HG02678 (cell line): ENCODE results near the gene PIK3C3.
"Not testable (repeated sequence)": the region's sequence is repeated elsewhere in the genome, so short reads cannot be mapped to it uniquely, and the experiment has no call there.

Source experiments
- ATAC-seq: cut with Tn5 transposase; IDR thresholded peaks from one replicate; pipeline ENCODE4 v1.9.1; 2021; ENCODE audit warnings: mild to moderate bottlenecking, moderate library complexity; ENCODE audit not compliant: unreplicated experiment

PIK3C3 gene

GRCh38 chr18:42018831-42019230, 63.8 kb downstream of the PIK3C3 start:
- ATAC-seq, result no peak

GRCh38 chr18:42024131-42024530, 69.1 kb downstream of the PIK3C3 start:
- peak; percentile 19 for ATAC-seq

- peak; percentile 12 for ATAC-seq
Measured at GRCh38 chr18:42025491-42025890, 70.5 kb downstream of the PIK3C3 start.

GRCh38 chr18:42025974-42026625, 71.1 kb downstream of the PIK3C3 start:
- peak; percentile 93 for ATAC-seq

- ATAC-seq, result no peak
Measured at GRCh38 chr18:42028247-42028832, 73.3 kb downstream of the PIK3C3 start.

GRCh38 chr18:42029092-42029491, 74.1 kb downstream of the PIK3C3 start:
- ATAC-seq, result no peak

- ATAC-seq, result no peak
Measured at GRCh38 chr18:42030586-42031182, 75.7 kb downstream of the PIK3C3 start.

GRCh38 chr18:42032447-42032846, 77.4 kb downstream of the PIK3C3 start:
- ATAC-seq, result no peak

- no peak for ATAC-seq
Measured at GRCh38 chr18:42033137-42033810, 78.2 kb downstream of the PIK3C3 start.

- ATAC-seq, result no peak
Measured at GRCh38 chr18:42038936-42039335, 83.9 kb downstream of the PIK3C3 start.

GRCh38 chr18:42039396-42039795, 84.4 kb downstream of the PIK3C3 start:
- no peak for ATAC-seq

- ATAC-seq, result no peak
Measured at GRCh38 chr18:42041793-42042192, 86.8 kb downstream of the PIK3C3 start.

GRCh38 chr18:42045346-42045745, 90.3 kb downstream of the PIK3C3 start:
- ATAC-seq, result no peak

- no peak for ATAC-seq
Measured at GRCh38 chr18:42047721-42048120, 92.7 kb downstream of the PIK3C3 start.

GRCh38 chr18:42048158-42048557, 93.1 kb downstream of the PIK3C3 start:
- ATAC-seq, result no peak

GRCh38 chr18:42049536-42049935, 94.5 kb downstream of the PIK3C3 start:
- not testable (repeated sequence) for ATAC-seq

GRCh38 chr18:42051411-42051810, 96.4 kb downstream of the PIK3C3 start:
- no peak for ATAC-seq

GRCh38 chr18:42052122-42052708, 97.2 kb downstream of the PIK3C3 start:
- no peak for ATAC-seq

- ATAC-seq, result peak; percentile 87
Measured at GRCh38 chr18:42053188-42053781, 98.3 kb downstream of the PIK3C3 start.

GRCh38 chr18:42064109-42064508, 109.1 kb downstream of the PIK3C3 start:
- ATAC-seq, result no peak

- ATAC-seq, result no peak
Measured at GRCh38 chr18:42067518-42067917, 112.5 kb downstream of the PIK3C3 start.
